ENCODE data around the gene SMAD7. TPM values are rescaled to one million over a fixed set of nuclear protein-coding genes. Genes with fewer than 3 reads are reported as not detected.

Gene SMAD7
- total RNA-seq, 1 donor from 2014 or later: 26.8 TPM

- no peaks in the 10 kb centered on the region for H3K27me3 Mint-ChIP-seq (ENCODE audit: insufficient read depth)
- intact Hi-C loops (cut with micrococcal nuclease): no loop called here
- H3K4me3 Mint-ChIP-seq: no peak overlapping the region
- no peak for DNase-seq (ENCODE audit: low spot score)
- H3K27ac Mint-ChIP-seq: no peak overlapping the region
- no peaks in the 10 kb centered on the region for H3K9me3 Mint-ChIP-seq
- peaks cover 22% of the 10 kb centered on the region for H3K36me3 Mint-ChIP-seq (ENCODE audit: low read depth)
- H3K4me1 Mint-ChIP-seq (ENCODE audit: low read depth): peaks cover 53% of the 10 kb centered on the region
Observed at GRCh38 chr18:48917579-48918517, 32.9 kb downstream of the SMAD7 start.

- no peak for DNase-seq (ENCODE audit: low spot score)
- H3K27ac Mint-ChIP-seq: peak overlapping the region; percentile 52
- H3K9me3 Mint-ChIP-seq: no peaks in the 10 kb centered on the region
- peaks cover 11% of the 10 kb centered on the region for H3K36me3 Mint-ChIP-seq (ENCODE audit: low read depth)
- intact Hi-C loops (cut with micrococcal nuclease): no loop called here
- peaks cover 36% of the 10 kb centered on the region for H3K4me1 Mint-ChIP-seq (ENCODE audit: low read depth)
- no peak overlapping the region for H3K4me3 Mint-ChIP-seq
- H3K27me3 Mint-ChIP-seq (ENCODE audit: insufficient read depth): no peaks in the 10 kb centered on the region
Observed at GRCh38 chr18:48915626-48916425, 34.9 kb downstream of the SMAD7 start.

GRCh38 chr18:48914581-48915251 is 36.0 kb downstream of the SMAD7 start:
- peaks cover 4% of the 10 kb centered on the region for H3K36me3 Mint-ChIP-seq (ENCODE audit: low read depth)
- no peak overlapping the region for H3K27ac Mint-ChIP-seq
- H3K4me3 Mint-ChIP-seq: no peak overlapping the region
- peaks cover 32% of the 10 kb centered on the region for H3K4me1 Mint-ChIP-seq (ENCODE audit: low read depth)
- DNase-seq (ENCODE audit: low spot score): no peak
- no peaks in the 10 kb centered on the region for H3K27me3 Mint-ChIP-seq (ENCODE audit: insufficient read depth)
- no peaks in the 10 kb centered on the region for H3K9me3 Mint-ChIP-seq
- intact Hi-C loops (cut with micrococcal nuclease): loop anchor here (5.0 kb wide), 1 partner anchor 237 kb away; no protein-coding TSS in a partner anchor

GRCh38 chr18:48913775-48914174 is 37.0 kb downstream of the SMAD7 start:
- Mint-ChIP-seq H3K36me3 (ENCODE audit: low read depth) (peaks cover 2% of the 10 kb centered on the region), H3K4me3 (no peak overlapping the region), H3K4me1 (ENCODE audit: low read depth) (peaks cover 40% of the 10 kb centered on the region), H3K27me3 (ENCODE audit: insufficient read depth) (no peaks in the 10 kb centered on the region), H3K27ac (no peak overlapping the region), H3K9me3 (no peaks in the 10 kb centered on the region)
- intact Hi-C loops (cut with micrococcal nuclease): loop anchor here (1.0 to 5.0 kb wide), 2 partner anchors 136 to 236 kb away; no protein-coding TSS in a partner anchor
- DNase-seq (ENCODE audit: low spot score): no peak

- intact Hi-C loops (cut with micrococcal nuclease): loop anchor here (1.0 to 5.0 kb wide), 2 partner anchors 136 to 236 kb away; no protein-coding TSS in a partner anchor
- Mint-ChIP-seq H3K9me3 (no peaks in the 10 kb centered on the region), H3K27ac (peak overlapping the region; percentile 55), H3K4me3 (no peak overlapping the region), H3K4me1 (ENCODE audit: low read depth) (peaks cover 40% of the 10 kb centered on the region), H3K36me3 (ENCODE audit: low read depth) (peaks cover 2% of the 10 kb centered on the region), H3K27me3 (ENCODE audit: insufficient read depth) (no peaks in the 10 kb centered on the region)
- no peak for DNase-seq (ENCODE audit: low spot score)
Observed at GRCh38 chr18:48913201-48913600, 37.6 kb downstream of the SMAD7 start.

- no peak for DNase-seq (ENCODE audit: low spot score)
- H3K9me3 Mint-ChIP-seq: no peaks in the 10 kb centered on the region
- H3K27ac Mint-ChIP-seq: no peak overlapping the region
- H3K27me3 Mint-ChIP-seq (ENCODE audit: insufficient read depth): no peaks in the 10 kb centered on the region
- H3K36me3 Mint-ChIP-seq (ENCODE audit: low read depth): no peaks in the 10 kb centered on the region
- intact Hi-C loops (cut with micrococcal nuclease): loop anchor here (5.0 kb wide), 1 partner anchor 234 kb away; no protein-coding TSS in a partner anchor
- H3K4me3 Mint-ChIP-seq: no peak overlapping the region
- H3K4me1 Mint-ChIP-seq (ENCODE audit: low read depth): peaks cover 31% of the 10 kb centered on the region
Observed at GRCh38 chr18:48910972-48911545, 39.7 kb downstream of the SMAD7 start.

GRCh38 chr18:48909721-48910120 is 41.0 kb downstream of the SMAD7 start:
- Mint-ChIP-seq H3K9me3 (peaks cover 9% of the 10 kb centered on the region), H3K27me3 (ENCODE audit: insufficient read depth) (peaks cover 1% of the 10 kb centered on the region), H3K4me1 (ENCODE audit: low read depth) (peaks cover 29% of the 10 kb centered on the region), H3K36me3 (ENCODE audit: low read depth) (no peaks in the 10 kb centered on the region), H3K4me3 (no peak overlapping the region), H3K27ac (no peak overlapping the region)
- intact Hi-C loops (cut with micrococcal nuclease): loop anchor here (5.0 kb wide), 1 partner anchor 232 kb away; no protein-coding TSS in a partner anchor
- no peak for DNase-seq (ENCODE audit: low spot score)

GRCh38 chr18:48908916-48909315 is 41.8 kb downstream of the SMAD7 start:
- Mint-ChIP-seq H3K4me3 (no peak overlapping the region), H3K36me3 (ENCODE audit: low read depth) (peaks cover 4% of the 10 kb centered on the region), H3K4me1 (ENCODE audit: low read depth) (peaks cover 21% of the 10 kb centered on the region), H3K27ac (no peak overlapping the region), H3K9me3 (peaks cover 17% of the 10 kb centered on the region), H3K27me3 (ENCODE audit: insufficient read depth) (peaks cover 8% of the 10 kb centered on the region)
- intact Hi-C loops (cut with micrococcal nuclease): no loop called here
- no peak for DNase-seq (ENCODE audit: low spot score)

- no peak overlapping the region for H3K4me3 Mint-ChIP-seq
- H3K9me3 Mint-ChIP-seq: peaks cover 18% of the 10 kb centered on the region
- intact Hi-C loops (cut with micrococcal nuclease): no loop called here
Observed at GRCh38 chr18:48905513-48905912, 45.3 kb downstream of the SMAD7 start.

GRCh38 chr18:48904847-48905394 is 45.8 kb downstream of the SMAD7 start:
- intact Hi-C loops (cut with micrococcal nuclease): no loop called here
- peaks cover 22% of the 10 kb centered on the region for H3K9me3 Mint-ChIP-seq
- H3K4me3 Mint-ChIP-seq: no peak overlapping the region
- DNase-seq (ENCODE audit: low spot score): no peak
- peaks cover 6% of the 10 kb centered on the region for H3K36me3 Mint-ChIP-seq (ENCODE audit: low read depth)
- peaks cover 8% of the 10 kb centered on the region for H3K27me3 Mint-ChIP-seq (ENCODE audit: insufficient read depth)
- peaks cover 17% of the 10 kb centered on the region for H3K4me1 Mint-ChIP-seq (ENCODE audit: low read depth)
- no peak overlapping the region for H3K27ac Mint-ChIP-seq

More at GRCh38 chr18:48905513-48905912, 45.3 kb downstream of the SMAD7 start:
- no peak for DNase-seq (ENCODE audit: low spot score)
- H3K36me3 Mint-ChIP-seq (ENCODE audit: low read depth): peaks cover 6% of the 10 kb centered on the region
- H3K4me1 Mint-ChIP-seq (ENCODE audit: low read depth): peaks cover 12% of the 10 kb centered on the region
- peaks cover 8% of the 10 kb centered on the region for H3K27me3 Mint-ChIP-seq (ENCODE audit: insufficient read depth)
- no peak overlapping the region for H3K27ac Mint-ChIP-seq

- Mint-ChIP-seq H3K4me3 (no peak overlapping the region), H3K27me3 (ENCODE audit: insufficient read depth) (peaks cover 8% of the 10 kb centered on the region), H3K36me3 (ENCODE audit: low read depth) (peaks cover 6% of the 10 kb centered on the region), H3K4me1 (ENCODE audit: low read depth) (peaks cover 18% of the 10 kb centered on the region), H3K9me3 (peaks cover 27% of the 10 kb centered on the region), H3K27ac (no peak overlapping the region)
- no peak for DNase-seq (ENCODE audit: low spot score)
- intact Hi-C loops (cut with micrococcal nuclease): no loop called here
Observed at GRCh38 chr18:48904091-48904490, 46.7 kb downstream of the SMAD7 start.
